GM21447 (cell line): Measurements from ENCODE around the gene ZNF761.
"Not testable (repeated sequence)": the region's sequence is repeated elsewhere in the genome, so short reads cannot be mapped to it uniquely, and the experiment has no call there.

Experiments used
- ATAC-seq: cut with Tn5 transposase; IDR thresholded peaks from one replicate; pipeline ENCODE4 v1.9.1; 2021; ENCODE audit not compliant: unreplicated experiment

Gene ZNF761

GRCh38 chr19:53431399-53432087 is at the start of gene ZNF761:
TSS of gene ZNF761 (plus strand) at chr19:53431984. CDS start at chr19:53447269, 15,285 bp downstream.
- peak; percentile 91 for ATAC-seq

GRCh38 chr19:53388168-53388567 is 43.6 kb upstream of the ZNF761 start:
- ATAC-seq, result no peak

- ATAC-seq, result no peak
Measured at GRCh38 chr19:53388904-53389303, 42.9 kb upstream of the ZNF761 start.

- no peak for ATAC-seq
Measured at GRCh38 chr19:53389571-53389970, 42.2 kb upstream of the ZNF761 start.

GRCh38 chr19:53389978-53390377 is 41.8 kb upstream of the ZNF761 start:
- ATAC-seq, result no peak

- ATAC-seq, result no peak
Measured at GRCh38 chr19:53394522-53394973, 37.2 kb upstream of the ZNF761 start.

GRCh38 chr19:53394974-53395839 is 36.6 kb upstream of the ZNF761 start, which contains the start of gene ZNF765:
TSS of gene ZNF765 (plus strand) at chr19:53395149. CDS start at chr19:53398016, 2,867 bp downstream.
- peak; percentile 90 for ATAC-seq

- not testable (repeated sequence) for ATAC-seq
Measured at GRCh38 chr19:53395840-53396524, 35.8 kb upstream of the ZNF761 start.

- no peak for ATAC-seq
Measured at GRCh38 chr19:53396525-53396868, 35.3 kb upstream of the ZNF761 start.

GRCh38 chr19:53397918-53398317 is 33.9 kb upstream of the ZNF761 start:
- not testable (repeated sequence) for ATAC-seq

GRCh38 chr19:53409505-53410204 is 22.1 kb upstream of the ZNF761 start:
- ATAC-seq, result no peak

- not testable (repeated sequence) for ATAC-seq
Measured at GRCh38 chr19:53420520-53421315, 11.1 kb upstream of the ZNF761 start.

GRCh38 chr19:53422551-53422950 is 9.2 kb upstream of the ZNF761 start:
- no peak for ATAC-seq

- ATAC-seq, result not testable (repeated sequence)
Measured at GRCh38 chr19:53423074-53423473, 8.7 kb upstream of the ZNF761 start.

- not testable (repeated sequence) for ATAC-seq
Measured at GRCh38 chr19:53423680-53424079, 8.1 kb upstream of the ZNF761 start.

GRCh38 chr19:53424968-53425597 is 6.7 kb upstream of the ZNF761 start:
- no peak for ATAC-seq

GRCh38 chr19:53432088-53432661 is 391 bp downstream of the ZNF761 start:
- ATAC-seq, result peak; percentile 24

- not testable (repeated sequence) for ATAC-seq
Measured at GRCh38 chr19:53443809-53444208, 12.0 kb downstream of the ZNF761 start.

GRCh38 chr19:53447196-53447595 is 15.4 kb downstream of the ZNF761 start:
- not testable (repeated sequence) for ATAC-seq
